HG03159 (cell line): ENCODE results near the gene ARID5B.

Experiments used
- ATAC-seq: cut with Tn5 transposase; IDR thresholded peaks from one replicate; pipeline ENCODE4 v1.9.1; 2021; ENCODE audit warnings: mild to moderate bottlenecking, moderate library complexity; ENCODE audit not compliant: unreplicated experiment

ARID5B gene

GRCh38 chr10:62011558-62011957 is 110.1 kb downstream of the ARID5B start:
- ATAC-seq = no peak

- ATAC-seq = no peak
Observed at GRCh38 chr10:62012318-62012717, 110.8 kb downstream of the ARID5B start.

GRCh38 chr10:62014510-62014909 is 113.0 kb downstream of the ARID5B start:
- no peak for ATAC-seq

GRCh38 chr10:62015994-62016393 is 114.5 kb downstream of the ARID5B start:
- no peak for ATAC-seq

- peak; percentile 67 for ATAC-seq
Observed at GRCh38 chr10:62016623-62017490, 115.4 kb downstream of the ARID5B start.

GRCh38 chr10:62017491-62017870 is 116.0 kb downstream of the ARID5B start:
- no peak for ATAC-seq

GRCh38 chr10:62018131-62018911 is 116.8 kb downstream of the ARID5B start:
- ATAC-seq = no peak

- ATAC-seq = no peak
Observed at GRCh38 chr10:62019013-62019684, 117.7 kb downstream of the ARID5B start.

GRCh38 chr10:62019685-62020359 is 118.3 kb downstream of the ARID5B start:
- ATAC-seq = no peak

GRCh38 chr10:62021128-62021665 is 119.7 kb downstream of the ARID5B start:
- ATAC-seq = no peak

- no peak for ATAC-seq
Observed at GRCh38 chr10:62021978-62022802, 120.7 kb downstream of the ARID5B start.

GRCh38 chr10:62022830-62023229 is 121.3 kb downstream of the ARID5B start:
- no peak for ATAC-seq

GRCh38 chr10:62023329-62023728 is 121.8 kb downstream of the ARID5B start:
- ATAC-seq = no peak

GRCh38 chr10:62024026-62024701 is 122.7 kb downstream of the ARID5B start:
- no peak for ATAC-seq

- ATAC-seq = no peak
Observed at GRCh38 chr10:62025134-62025794, 123.8 kb downstream of the ARID5B start.

GRCh38 chr10:62025901-62026879 is 124.7 kb downstream of the ARID5B start:
- ATAC-seq = no peak

- no peak for ATAC-seq
Observed at GRCh38 chr10:62027841-62028501, 126.5 kb downstream of the ARID5B start.
